Gastrocnemius medialis (tissue), 4 donors: Measurements from ENCODE around the gene MCM3AP.

Source experiments
- CTCF ChIP-seq, 5 experiments: fragments of 450-650 bp in 3 of 5; fragments of 200-600 bp in 2 of 5; sonication (generic) in 2 of 5; IDR thresholded peaks in 4 of 5; conservative IDR thresholded peaks in 1 of 5; 1 replicate in 4 of 5; 2 replicates in 1 of 5; pipeline ENCODE4 v1.5.1; 2016 to 2019; ENCODE audit warnings: antibody characterized with exemption in 5 of 5, mild to moderate bottlenecking in 3 of 5, moderate library complexity in 3 of 5
- POLR2A ChIP-seq, 2 donors: fragments of 450-650 bp; IDR thresholded peaks; one replicate each; pipeline ENCODE4 v1.6.1; 2017; ENCODE audit warnings: antibody characterized with exemption in 2 of 2, mild to moderate bottlenecking in 2 of 2, moderate library complexity in 2 of 2

- TF ChIP-seq POLR2A (IDR thresholded peaks at IDR 0.05): no peak
- TF ChIP-seq CTCF (IDR thresholded peaks at IDR 0.05 in 4 of 5, conservative IDR thresholded peaks at IDR 0.05 in 1 of 5): no peak
Measured at GRCh38 chr21:46308431-46308830, 23.0 kb upstream of the MCM3AP start.
